ENCODE results near the gene EIF4G3. TPM values are rescaled to one million over a fixed set of nuclear protein-coding genes. Genes with fewer than 3 reads are reported as not detected.

Gene EIF4G3
- total and polyA plus RNA-seq, 2 donors (not counting 1 experiment from before 2014, with no cell fraction given), result 53.5 to 67.0 TPM

DNA sequence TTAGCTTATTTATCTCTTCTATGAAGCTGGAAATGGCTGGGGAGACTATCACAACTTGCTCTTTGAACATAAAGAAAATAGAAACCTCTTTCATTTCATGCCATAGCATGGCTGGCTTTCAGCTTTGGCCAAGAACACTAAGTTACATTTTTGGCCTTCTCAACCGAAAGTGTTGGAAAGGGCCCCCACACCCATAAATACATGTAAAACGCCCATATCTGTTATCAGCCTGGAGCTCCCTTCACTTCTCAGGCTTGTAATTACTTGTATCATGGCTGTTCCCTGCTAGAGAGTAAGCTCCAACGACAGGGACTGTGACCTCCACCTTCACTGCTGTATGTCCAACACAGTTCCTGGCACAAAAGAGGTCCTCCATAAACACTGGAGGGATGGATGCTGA lies 12.7 kb upstream of the EIF4G3 start:
- H3K36me3 ChIP-seq (ENCODE audit: control insufficient read depth, insufficient read depth, low read length), result no peaks in the 10 kb centered on the region
- H3K9ac ChIP-seq (ENCODE audit: insufficient read depth, low read length), result no peak overlapping the region
- H2AFZ ChIP-seq (ENCODE audit: low read length), result no peak overlapping the region
- no peaks in the 10 kb centered on the region for H3K27me3 ChIP-seq (ENCODE audit: control insufficient read depth, insufficient read depth, low read length)
- no peak for DNase-seq (ENCODE audit: low read depth in 2 of 2)
- no peaks in the 10 kb centered on the region for H3K79me2 ChIP-seq (ENCODE audit: control insufficient read depth, insufficient read depth, low read length)
- no peaks in the 10 kb centered on the region for H4K20me1 ChIP-seq (ENCODE audit: control insufficient read depth, extremely low read depth, insufficient read depth, low read length)
- H3K9me3 ChIP-seq (ENCODE audit: control insufficient read depth, insufficient read depth, low read depth, low read length), result no peaks in the 10 kb centered on the region
- no peak overlapping the region for H3K4me2 ChIP-seq (ENCODE audit: extremely low read depth, insufficient read depth, low read length)
- no peaks in the 10 kb centered on the region for H3K4me1 ChIP-seq (ENCODE audit: control insufficient read depth, extremely low read depth, insufficient read depth, low read length)
- no peak overlapping the region for H3K27ac ChIP-seq (ENCODE audit: insufficient read depth, low read length)
- TF ChIP-seq CTCF (conservative IDR thresholded peaks at IDR 0.05 in 1 of 2, IDR thresholded peaks at IDR 0.05 in 1 of 2; ENCODE audit: low read depth in 1 of 2, low read length in 2 of 2), result no peak
- TF ChIP-seq EZH2 (IDR thresholded peaks at IDR 0.05; ENCODE audit: low read length, missing control alignments), result no peak
- H3K4me3 ChIP-seq (replicated peaks in 1 of 4; ENCODE audit: control extremely low read depth in 1 of 4, insufficient read depth in 1 of 4, low read depth in 3 of 4, low read length in 4 of 4), result no peak overlapping the region

DNA sequence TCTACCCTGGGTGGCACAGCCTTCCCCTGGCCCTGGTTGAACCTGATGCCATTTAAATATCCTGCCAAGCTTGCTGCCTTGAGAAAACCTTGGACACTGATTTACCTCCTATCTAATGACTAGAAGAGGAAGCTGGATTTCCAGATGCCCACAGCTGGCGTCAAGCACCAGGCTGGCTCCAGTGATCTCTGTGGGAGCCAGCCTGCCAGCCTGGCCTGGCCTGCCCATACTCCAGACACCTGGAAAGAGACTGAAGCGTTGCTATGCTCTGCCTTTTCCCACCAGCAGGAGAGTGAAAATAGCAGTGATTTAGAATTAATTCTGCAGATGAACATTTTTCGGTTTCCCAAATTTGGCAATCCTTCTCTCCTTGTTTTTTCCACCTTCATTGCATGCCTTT lies 11.5 kb upstream of the EIF4G3 start:
- no peaks in the 10 kb centered on the region for H4K20me1 ChIP-seq (ENCODE audit: control insufficient read depth, extremely low read depth, insufficient read depth, low read length)
- H3K36me3 ChIP-seq (ENCODE audit: control insufficient read depth, insufficient read depth, low read length), result no peaks in the 10 kb centered on the region
- H3K79me2 ChIP-seq (ENCODE audit: control insufficient read depth, insufficient read depth, low read length), result no peaks in the 10 kb centered on the region
- H3K9ac ChIP-seq (ENCODE audit: insufficient read depth, low read length), result no peak overlapping the region
- TF ChIP-seq EZH2 (IDR thresholded peaks at IDR 0.05; ENCODE audit: low read length, missing control alignments), result no peak
- TF ChIP-seq CTCF (conservative IDR thresholded peaks at IDR 0.05 in 1 of 2, IDR thresholded peaks at IDR 0.05 in 1 of 2; ENCODE audit: low read depth in 1 of 2, low read length in 2 of 2), result no peak
- no peak overlapping the region for H2AFZ ChIP-seq (ENCODE audit: low read length)
- no peaks in the 10 kb centered on the region for H3K9me3 ChIP-seq (ENCODE audit: control insufficient read depth, insufficient read depth, low read depth, low read length)
- no peak for DNase-seq (ENCODE audit: low read depth in 2 of 2)
- no peaks in the 10 kb centered on the region for H3K27me3 ChIP-seq (ENCODE audit: control insufficient read depth, insufficient read depth, low read length)
- H3K27ac ChIP-seq (ENCODE audit: insufficient read depth, low read length), result no peak overlapping the region
- no peaks in the 10 kb centered on the region for H3K4me1 ChIP-seq (ENCODE audit: control insufficient read depth, extremely low read depth, insufficient read depth, low read length)
- no peak overlapping the region for H3K4me3 ChIP-seq (replicated peaks in 1 of 4; ENCODE audit: control extremely low read depth in 1 of 4, insufficient read depth in 1 of 4, low read depth in 3 of 4, low read length in 4 of 4)
- no peak overlapping the region for H3K4me2 ChIP-seq (ENCODE audit: extremely low read depth, insufficient read depth, low read length)

DNA sequence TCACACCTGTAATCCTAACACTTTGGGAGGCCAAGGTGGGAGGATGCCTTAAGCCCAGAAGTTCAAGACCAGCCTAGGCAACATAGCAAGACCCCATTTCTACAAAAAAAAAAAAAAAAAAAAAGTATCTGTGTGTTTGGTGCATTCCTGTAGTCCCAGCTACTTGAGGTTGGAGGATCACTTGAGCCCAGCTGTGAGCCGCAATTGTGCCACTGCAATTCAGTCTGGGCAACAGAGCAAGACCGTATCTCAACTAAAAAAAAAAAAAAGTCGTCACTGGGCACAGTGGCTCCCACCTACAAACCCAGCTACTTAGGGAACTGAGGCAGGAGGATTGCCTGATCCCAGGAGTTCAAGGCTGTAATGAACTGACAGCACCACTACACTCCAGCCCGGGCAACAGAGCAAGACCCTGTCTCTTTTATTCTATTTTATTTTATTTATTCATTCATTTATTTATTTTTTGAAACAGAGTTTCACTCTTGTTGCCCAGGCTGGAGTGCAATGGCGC lies 8.6 kb upstream of the EIF4G3 start:
- H3K4me3 ChIP-seq (replicated peaks in 1 of 4; ENCODE audit: control extremely low read depth in 1 of 4, insufficient read depth in 1 of 4, low read depth in 3 of 4, low read length in 4 of 4), result no peak overlapping the region
- no peaks in the 10 kb centered on the region for H3K27me3 ChIP-seq (ENCODE audit: control insufficient read depth, insufficient read depth, low read length)
- no peak overlapping the region for H2AFZ ChIP-seq (ENCODE audit: low read length)
- H3K4me1 ChIP-seq (ENCODE audit: control insufficient read depth, extremely low read depth, insufficient read depth, low read length), result no peaks in the 10 kb centered on the region
- TF ChIP-seq CTCF (conservative IDR thresholded peaks at IDR 0.05 in 1 of 2, IDR thresholded peaks at IDR 0.05 in 1 of 2; ENCODE audit: low read depth in 1 of 2, low read length in 2 of 2) (no peak), EZH2 (IDR thresholded peaks at IDR 0.05; ENCODE audit: low read length, missing control alignments) (no peak)
- H4K20me1 ChIP-seq (ENCODE audit: control insufficient read depth, extremely low read depth, insufficient read depth, low read length), result no peaks in the 10 kb centered on the region
- no peaks in the 10 kb centered on the region for H3K79me2 ChIP-seq (ENCODE audit: control insufficient read depth, insufficient read depth, low read length)
- H3K9me3 ChIP-seq (ENCODE audit: control insufficient read depth, insufficient read depth, low read depth, low read length), result no peaks in the 10 kb centered on the region
- no peak overlapping the region for H3K4me2 ChIP-seq (ENCODE audit: extremely low read depth, insufficient read depth, low read length)
- H3K36me3 ChIP-seq (ENCODE audit: control insufficient read depth, insufficient read depth, low read length), result no peaks in the 10 kb centered on the region
- DNase-seq (ENCODE audit: low read depth in 2 of 2), result no peak
- H3K9ac ChIP-seq (ENCODE audit: insufficient read depth, low read length), result no peak overlapping the region
- no peak overlapping the region for H3K27ac ChIP-seq (ENCODE audit: insufficient read depth, low read length)
